DOHH2 (cell line): ENCODE results near the gene C4orf33.
"Not testable (repeated sequence)": the region's sequence is repeated elsewhere in the genome, so short reads cannot be mapped to it uniquely, and the experiment has no call there.

Experiments
- H3F3A ChIP-seq: fragments of 200-600 bp; sonication (generic), shearing (Covaris generic); 2 replicates; pipeline ENCODE4 v1.6.0; 2016; ENCODE audit warnings: antibody characterized with exemption, mild to moderate bottlenecking; ENCODE audit not compliant: control insufficient read depth, insufficient read depth
- H3K27ac ChIP-seq: fragments of 200-600 bp; sonication (generic); 2 replicates; pipeline ENCODE4 v1.5.1; 2014; ENCODE audit warnings: low read depth, mild to moderate bottlenecking, low read length, moderate library complexity
- H3K27me3 ChIP-seq: fragments of 200-600 bp; sonication (generic); 2 replicates; pipeline ENCODE4 v1.6.1; 2014; ENCODE audit warnings: mild to moderate bottlenecking, low read length, mixed read lengths; ENCODE audit not compliant: control insufficient read depth
- H3K36me3 ChIP-seq: fragments of 200-600 bp; sonication (generic); 2 replicates; pipeline ENCODE4 v1.6.1; 2014; ENCODE audit warnings: mild to moderate bottlenecking, low read length, moderate library complexity, mixed read lengths; ENCODE audit not compliant: control insufficient read depth
- H3K4me1 ChIP-seq: fragments of 200-600 bp; sonication (generic); 2 replicates; pipeline ENCODE4 v1.6.1; 2014; ENCODE audit warnings: mild to moderate bottlenecking, low read length, mixed read lengths; ENCODE audit not compliant: control insufficient read depth
- H3K4me2 ChIP-seq: fragments of 200-600 bp; sonication (generic); 2 replicates; pipeline ENCODE4 v1.6.0; 2014; ENCODE audit warnings: mild to moderate bottlenecking, low read length, moderate library complexity
- H3K4me3 ChIP-seq: fragments of 200-600 bp; sonication (generic); 2 replicates; pipeline ENCODE4 v1.5.1; 2014; ENCODE audit warnings: mild to moderate bottlenecking, low read length, mixed read lengths
- H3K79me2 ChIP-seq: fragments of 200-600 bp; sonication (generic); 2 replicates; pipeline ENCODE4 v1.6.1; 2014; ENCODE audit warnings: mild to moderate bottlenecking, low read length, mixed read lengths; ENCODE audit not compliant: control insufficient read depth
- H3K9me2 ChIP-seq: fragments of 200-600 bp; sonication (generic); replicated peaks from 2 replicates; pipeline ENCODE4 v1.6.1; 2014; ENCODE audit warnings: mild to moderate bottlenecking, low read length, mixed read lengths; ENCODE audit not compliant: control insufficient read depth
- H3K9me3 ChIP-seq: fragments of 200-600 bp; sonication (generic); 2 replicates; pipeline ENCODE4 v1.6.1; 2014; ENCODE audit warnings: antibody characterized with exemption, low read length, mixed read lengths; ENCODE audit not compliant: control insufficient read depth, insufficient read depth
- H4K20me1 ChIP-seq: fragments of 200-600 bp; sonication (generic); 2 replicates; pipeline ENCODE4 v1.6.0; 2014; ENCODE audit warnings: low read depth, mild to moderate bottlenecking, antibody characterized with exemption, low read length, moderate library complexity; ENCODE audit not compliant: control insufficient read depth, insufficient read depth
- CTCF ChIP-seq: fragments of 200-600 bp; sonication (generic); IDR thresholded peaks from one replicate; pipeline ENCODE4 v1.5.1; 2014; ENCODE audit warnings: antibody characterized with exemption, mild to moderate bottlenecking, low read depth, low read length; ENCODE audit not compliant: poor library complexity, severe bottlenecking
- EZH2phosphoT487 ChIP-seq: fragments of 200-600 bp; sonication (generic); IDR thresholded peaks from 2 replicates; pipeline ENCODE4 v1.6.1; 2017; ENCODE audit warnings: borderline replicate concordance, mild to moderate bottlenecking, antibody characterized with exemption, low read length, moderate library complexity, mixed read lengths

The C4orf33 gene

GRCh38 chr4:129063640-129064039 is 32.3 kb upstream of the C4orf33 start:
- H3K9me2 ChIP-seq = no peaks in the 10 kb centered on the region
- no peaks in the 10 kb centered on the region for H3K27me3 ChIP-seq
- no peaks in the 10 kb centered on the region for H3F3A ChIP-seq
- no peak overlapping the region for H3K4me2 ChIP-seq
- H3K4me1 ChIP-seq = no peaks in the 10 kb centered on the region
- H3K4me3 ChIP-seq = no peak overlapping the region
- peaks cover 23% of the 10 kb centered on the region; the same call in 1 of the 2 replicates for H3K9me3 ChIP-seq
- no peaks in the 10 kb centered on the region for H4K20me1 ChIP-seq
- no peak overlapping the region for H3K27ac ChIP-seq
- H3K79me2 ChIP-seq = no peaks in the 10 kb centered on the region; the same call in none of the 2 replicates
- H3K36me3 ChIP-seq = peaks cover 37% of the 10 kb centered on the region
- TF ChIP-seq CTCF (no peak), EZH2phosphoT487 (no peak)

GRCh38 chr4:129064717-129065116 is 31.2 kb upstream of the C4orf33 start:
- H3K9me3 ChIP-seq = peaks cover 16% of the 10 kb centered on the region; the same call in 1 of the 2 replicates
- no peaks in the 10 kb centered on the region for H3K4me1 ChIP-seq
- H3K9me2 ChIP-seq = no peaks in the 10 kb centered on the region
- no peak overlapping the region for H3K4me2 ChIP-seq
- no peak overlapping the region for H3K4me3 ChIP-seq
- peaks cover 37% of the 10 kb centered on the region for H3K36me3 ChIP-seq
- TF ChIP-seq EZH2phosphoT487 (no peak), CTCF (no peak)
- no peaks in the 10 kb centered on the region for H3K27me3 ChIP-seq
- no peaks in the 10 kb centered on the region; the same call in none of the 2 replicates for H3K79me2 ChIP-seq
- no peak overlapping the region for H3K27ac ChIP-seq
- no peaks in the 10 kb centered on the region for H3F3A ChIP-seq
- H4K20me1 ChIP-seq = no peaks in the 10 kb centered on the region

- not testable (repeated sequence) for H4K20me1 ChIP-seq, H3F3A ChIP-seq, H3K27me3 ChIP-seq, H3K9me2 ChIP-seq, H3K4me3 ChIP-seq, H3K27ac ChIP-seq, H3K79me2 ChIP-seq, H3K4me2 ChIP-seq, H3K4me1 ChIP-seq, H3K9me3 ChIP-seq
- peaks cover 27% of the 10 kb centered on the region for H3K36me3 ChIP-seq
Observed at GRCh38 chr4:129069537-129069936, 26.4 kb upstream of the C4orf33 start.

GRCh38 chr4:129077326-129077725 is 18.6 kb upstream of the C4orf33 start:
- Histone ChIP-seq H3K9me3 (peaks cover 27% of the 10 kb centered on the region; the same call in 1 of the 2 replicates), H3F3A (no peaks in the 10 kb centered on the region), H3K79me2 (peaks cover 26% of the 10 kb centered on the region), H3K4me3 (no peak overlapping the region), H3K36me3 (peaks cover 84% of the 10 kb centered on the region), H3K27me3 (no peaks in the 10 kb centered on the region), H3K27ac (no peak overlapping the region), H3K4me1 (no peaks in the 10 kb centered on the region), H3K9me2 (no peaks in the 10 kb centered on the region), H4K20me1 (no peaks in the 10 kb centered on the region), H3K4me2 (no peak overlapping the region)
- no peak for TF ChIP-seq EZH2phosphoT487
- TF ChIP-seq CTCF = no peak
